ENCODE measurements around the gene CSTB. TPM values are rescaled to one million over a fixed set of nuclear protein-coding genes. Genes with fewer than 3 reads are reported as not detected.
"Not testable (repeated sequence)": the region's sequence is repeated elsewhere in the genome, so short reads cannot be mapped to it uniquely, and the experiment has no call there.

CSTB gene
- 7.1 and 8.5 TPM in 2 replicates for total RNA-seq (ENCODE audit: low replicate concordance)

GRCh38 chr21:43775795-43776430 lies at the start of gene CSTB:
Gene CSTB (minus strand): TSS chr21:43776308. CDS start chr21:43776269, 39 bp downstream.
- peak within 1 kb of the TSS; percentile 2 for H3K27ac Mint-ChIP-seq
- Histone ChIP-seq H3K27ac (peak within 1 kb of the TSS; percentile 54), H3K9me3 (ENCODE audit: low read depth) (no peaks in the 10 kb centered on the region)

GRCh38 chr21:43825242-43825935 lies 49.3 kb upstream of the CSTB start:
- Mint-ChIP-seq H3K36me3 (no peaks in the 10 kb centered on the region), H3K27me3 (ENCODE audit: insufficient read depth, low read depth) (peaks cover 2% of the 10 kb centered on the region), H3K9me3 (peaks cover 5% of the 10 kb centered on the region), H3K4me3 (no peak overlapping the region), H3K4me1 (peaks cover 5% of the 10 kb centered on the region), H3K27ac (no peak overlapping the region)
- no peaks in the 10 kb centered on the region for H3K79me2 ChIP-seq (ENCODE audit: low read depth)
- H3K27ac ChIP-seq: no peak overlapping the region
- TF ChIP-seq EZH2 (IDR thresholded peaks at IDR 0.05) (no peak), EZH2phosphoT487 (IDR thresholded peaks at IDR 0.05) (no peak), CTCF (IDR thresholded peaks at IDR 0.05) (no peak)
- DNase-seq (ENCODE audit: low spot score): no peak
- H4K20me1 ChIP-seq (ENCODE audit: low read depth): no peaks in the 10 kb centered on the region
- H3K36me3 ChIP-seq: no peaks in the 10 kb centered on the region
- H3K4me1 ChIP-seq: peaks cover 6% of the 10 kb centered on the region
- no peak overlapping the region for H2AFZ ChIP-seq (replicated peaks)
- no peak overlapping the region for H3K4me2 ChIP-seq
- no peaks in the 10 kb centered on the region for H3K27me3 ChIP-seq
- no peak overlapping the region for H3K4me3 ChIP-seq
- H3F3A ChIP-seq (ENCODE audit: low read depth): no peaks in the 10 kb centered on the region
- H3K9me3 ChIP-seq (ENCODE audit: low read depth): no peaks in the 10 kb centered on the region
- no peak overlapping the region for H3K9ac ChIP-seq

More at GRCh38 chr21:43775795-43776430, at the start of gene CSTB:
- H3K4me1 Mint-ChIP-seq: peaks cover 26% of the 10 kb centered on the region
- peak within 1 kb of the TSS; percentile 51 for H3K9ac ChIP-seq
- H4K20me1 ChIP-seq (ENCODE audit: low read depth): no peaks in the 10 kb centered on the region
- no peaks in the 10 kb centered on the region for H3K9me3 Mint-ChIP-seq
- DNase-seq (ENCODE audit: low spot score): peak; percentile 90
- H3K79me2 ChIP-seq (ENCODE audit: low read depth): peaks cover 13% of the 10 kb centered on the region
- peaks cover 8% of the 10 kb centered on the region for H3K4me1 ChIP-seq
- H2AFZ ChIP-seq (replicated peaks): peak within 1 kb of the TSS; percentile 64
- peaks cover 6% of the 10 kb centered on the region for H3K36me3 Mint-ChIP-seq
- H3F3A ChIP-seq (ENCODE audit: low read depth): peaks cover 25% of the 10 kb centered on the region
- peak within 1 kb of the TSS; percentile 81 for H3K4me3 ChIP-seq
- peak; percentile 7 for TF ChIP-seq CTCF (IDR thresholded peaks at IDR 0.05)
- TF ChIP-seq EZH2 (IDR thresholded peaks at IDR 0.05): no peak
- peak; percentile 42 for TF ChIP-seq EZH2phosphoT487 (IDR thresholded peaks at IDR 0.05)
- peaks cover 10% of the 10 kb centered on the region for H3K27me3 Mint-ChIP-seq (ENCODE audit: insufficient read depth, low read depth)
- no peaks in the 10 kb centered on the region for H3K27me3 ChIP-seq
- H3K4me3 Mint-ChIP-seq: peak within 1 kb of the TSS; percentile 93
- H3K36me3 ChIP-seq: no peaks in the 10 kb centered on the region
- peak within 1 kb of the TSS; percentile 85 for H3K4me2 ChIP-seq

- no peaks in the 10 kb centered on the region for H3K27me3 ChIP-seq
- H3K9ac ChIP-seq: no peak overlapping the region
- no peak for TF ChIP-seq EZH2 (IDR thresholded peaks at IDR 0.05)
- TF ChIP-seq EZH2phosphoT487 (IDR thresholded peaks at IDR 0.05): no peak
- no peak for TF ChIP-seq CTCF (IDR thresholded peaks at IDR 0.05)
- H3K4me1 ChIP-seq: peaks cover 6% of the 10 kb centered on the region
- no peaks in the 10 kb centered on the region for H3K9me3 ChIP-seq (ENCODE audit: low read depth)
- no peak for DNase-seq (ENCODE audit: low spot score)
- Mint-ChIP-seq H3K27ac (no peak overlapping the region), H3K36me3 (no peaks in the 10 kb centered on the region), H3K9me3 (peaks cover 5% of the 10 kb centered on the region), H3K4me1 (peaks cover 5% of the 10 kb centered on the region), H3K27me3 (ENCODE audit: insufficient read depth, low read depth) (peaks cover 2% of the 10 kb centered on the region), H3K4me3 (no peak overlapping the region)
- no peaks in the 10 kb centered on the region for H3K36me3 ChIP-seq
- no peaks in the 10 kb centered on the region for H3F3A ChIP-seq (ENCODE audit: low read depth)
- H2AFZ ChIP-seq (replicated peaks): no peak overlapping the region
- no peaks in the 10 kb centered on the region for H3K79me2 ChIP-seq (ENCODE audit: low read depth)
- H4K20me1 ChIP-seq (ENCODE audit: low read depth): no peaks in the 10 kb centered on the region
- H3K27ac ChIP-seq: no peak overlapping the region
- no peak overlapping the region for H3K4me3 ChIP-seq
- no peak overlapping the region for H3K4me2 ChIP-seq
Observed at GRCh38 chr21:43824333-43825241, 48.5 kb upstream of the CSTB start.

- not testable (repeated sequence) for H4K20me1 ChIP-seq (ENCODE audit: low read depth); H3K27ac Mint-ChIP-seq; H3F3A ChIP-seq (ENCODE audit: low read depth); H3K9ac ChIP-seq; H3K4me3 ChIP-seq; H2AFZ ChIP-seq (replicated peaks); H3K9me3 Mint-ChIP-seq; H3K36me3 ChIP-seq; H3K27me3 Mint-ChIP-seq (ENCODE audit: insufficient read depth, low read depth); H3K4me2 ChIP-seq; H3K27me3 ChIP-seq; H3K4me3 Mint-ChIP-seq; H3K9me3 ChIP-seq (ENCODE audit: low read depth); H3K4me1 ChIP-seq; H3K27ac ChIP-seq; H3K36me3 Mint-ChIP-seq; DNase-seq (ENCODE audit: low spot score); H3K79me2 ChIP-seq (ENCODE audit: low read depth)
- peaks cover 11% of the 10 kb centered on the region for H3K4me1 Mint-ChIP-seq
Observed at GRCh38 chr21:43822741-43823140, 46.6 kb upstream of the CSTB start.

GRCh38 chr21:43822166-43822565 lies 46.1 kb upstream of the CSTB start:
- H3K36me3 Mint-ChIP-seq; H3K4me3 ChIP-seq; H3K9me3 Mint-ChIP-seq; H3K27me3 ChIP-seq; H3K27ac ChIP-seq; H3K9ac ChIP-seq; H3K79me2 ChIP-seq (ENCODE audit: low read depth); H3K4me2 ChIP-seq; H2AFZ ChIP-seq (replicated peaks); H3F3A ChIP-seq (ENCODE audit: low read depth); H3K27me3 Mint-ChIP-seq (ENCODE audit: insufficient read depth, low read depth); H3K4me1 ChIP-seq; DNase-seq (ENCODE audit: low spot score); H4K20me1 ChIP-seq (ENCODE audit: low read depth); H3K27ac Mint-ChIP-seq; H3K36me3 ChIP-seq; H3K4me3 Mint-ChIP-seq; H3K9me3 ChIP-seq (ENCODE audit: low read depth): not testable (repeated sequence)
- H3K4me1 Mint-ChIP-seq: peaks cover 11% of the 10 kb centered on the region
